OCI-LY7 (cell line): ENCODE measurements around the gene SPTB.

Source experiments
- EZH2phosphoT487 ChIP-seq: fragments of 200-600 bp; sonication (generic); IDR thresholded peaks from 2 replicates; pipeline ENCODE4 v1.6.1; 2018; ENCODE audit warnings: low read depth, borderline replicate concordance, mild to moderate bottlenecking, mixed run types, antibody characterized with exemption, low read length, moderate library complexity, mixed read lengths
- TF ChIP-seq, protein P1 (sequence below): fragments of 200-600 bp; sonication (generic); conservative IDR thresholded peaks from 2 replicates; pipeline ENCODE4 v1.5.1; 2014; ENCODE audit warnings: mild to moderate bottlenecking, antibody characterized with exemption, low read length, moderate library complexity, mixed read lengths

DNA sequence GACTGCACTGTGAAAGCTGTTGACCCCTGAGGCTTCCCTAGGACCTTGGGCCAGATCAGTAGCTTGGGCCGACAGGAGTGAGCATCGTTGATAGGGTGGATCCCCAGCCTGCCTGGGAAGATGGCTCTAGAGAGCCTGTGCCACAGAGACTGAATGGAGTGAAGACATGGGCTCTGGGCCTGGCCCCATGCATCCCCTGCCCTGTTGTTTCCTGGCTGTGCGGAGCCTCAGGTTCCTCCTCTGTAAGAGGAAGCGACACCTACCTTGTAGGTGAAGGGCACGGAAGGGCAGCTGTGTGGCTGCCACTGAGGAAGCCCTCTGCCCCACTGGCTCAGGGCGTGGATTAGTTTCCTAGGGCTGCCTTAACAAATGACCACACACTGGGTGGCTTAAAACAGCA lies 151.6 kb downstream of the SPTB start:
- TF ChIP-seq, protein P1, sequence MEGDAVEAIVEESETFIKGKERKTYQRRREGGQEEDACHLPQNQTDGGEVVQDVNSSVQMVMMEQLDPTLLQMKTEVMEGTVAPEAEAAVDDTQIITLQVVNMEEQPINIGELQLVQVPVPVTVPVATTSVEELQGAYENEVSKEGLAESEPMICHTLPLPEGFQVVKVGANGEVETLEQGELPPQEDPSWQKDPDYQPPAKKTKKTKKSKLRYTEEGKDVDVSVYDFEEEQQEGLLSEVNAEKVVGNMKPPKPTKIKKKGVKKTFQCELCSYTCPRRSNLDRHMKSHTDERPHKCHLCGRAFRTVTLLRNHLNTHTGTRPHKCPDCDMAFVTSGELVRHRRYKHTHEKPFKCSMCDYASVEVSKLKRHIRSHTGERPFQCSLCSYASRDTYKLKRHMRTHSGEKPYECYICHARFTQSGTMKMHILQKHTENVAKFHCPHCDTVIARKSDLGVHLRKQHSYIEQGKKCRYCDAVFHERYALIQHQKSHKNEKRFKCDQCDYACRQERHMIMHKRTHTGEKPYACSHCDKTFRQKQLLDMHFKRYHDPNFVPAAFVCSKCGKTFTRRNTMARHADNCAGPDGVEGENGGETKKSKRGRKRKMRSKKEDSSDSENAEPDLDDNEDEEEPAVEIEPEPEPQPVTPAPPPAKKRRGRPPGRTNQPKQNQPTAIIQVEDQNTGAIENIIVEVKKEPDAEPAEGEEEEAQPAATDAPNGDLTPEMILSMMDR = no peak
- TF ChIP-seq EZH2phosphoT487 = no peak
